HepG2 (cell line): Measurements from ENCODE around the gene KATNB1.

Experiments used
- POLR2AphosphoS5 ChIP-seq: IDR thresholded peaks from 2 replicates; pipeline ENCODE4 v1.6.1; 2012; ENCODE audit warnings: low read depth, low read length
- ZNF274 ChIP-seq: sonication (generic); formaldehyde crosslinking; IDR thresholded peaks from 2 replicates; pipeline ENCODE4 v1.5.1; 2020; ENCODE audit warnings: mild to moderate bottlenecking, missing genetic modification reagents
- ZNF432 ChIP-seq: sonication (generic); formaldehyde crosslinking; IDR thresholded peaks from 2 replicates; pipeline ENCODE4 v1.5.0; 2020; ENCODE audit warnings: missing genetic modification reagents, mild to moderate bottlenecking, borderline replicate concordance
- ZNF724P ChIP-seq: sonication (generic); formaldehyde crosslinking; IDR thresholded peaks from 2 replicates; pipeline ENCODE4 v1.8.0; 2022; ENCODE audit warnings: missing genetic modification reagents, borderline replicate concordance
- TF ChIP-seq, protein P1 (sequence below): sonication (generic); formaldehyde crosslinking; IDR thresholded peaks from 2 replicates; pipeline ENCODE4 v1.5.0; 2020; ENCODE audit warnings: mild to moderate bottlenecking, missing genetic modification reagents, moderate library complexity
- TF ChIP-seq, protein P2 (sequence below): sonication (generic); formaldehyde crosslinking; IDR thresholded peaks from 2 replicates; pipeline ENCODE4 v1.8.1; 2023; ENCODE audit warnings: missing genetic modification reagents, inconsistent platforms, borderline replicate concordance

DNA sequence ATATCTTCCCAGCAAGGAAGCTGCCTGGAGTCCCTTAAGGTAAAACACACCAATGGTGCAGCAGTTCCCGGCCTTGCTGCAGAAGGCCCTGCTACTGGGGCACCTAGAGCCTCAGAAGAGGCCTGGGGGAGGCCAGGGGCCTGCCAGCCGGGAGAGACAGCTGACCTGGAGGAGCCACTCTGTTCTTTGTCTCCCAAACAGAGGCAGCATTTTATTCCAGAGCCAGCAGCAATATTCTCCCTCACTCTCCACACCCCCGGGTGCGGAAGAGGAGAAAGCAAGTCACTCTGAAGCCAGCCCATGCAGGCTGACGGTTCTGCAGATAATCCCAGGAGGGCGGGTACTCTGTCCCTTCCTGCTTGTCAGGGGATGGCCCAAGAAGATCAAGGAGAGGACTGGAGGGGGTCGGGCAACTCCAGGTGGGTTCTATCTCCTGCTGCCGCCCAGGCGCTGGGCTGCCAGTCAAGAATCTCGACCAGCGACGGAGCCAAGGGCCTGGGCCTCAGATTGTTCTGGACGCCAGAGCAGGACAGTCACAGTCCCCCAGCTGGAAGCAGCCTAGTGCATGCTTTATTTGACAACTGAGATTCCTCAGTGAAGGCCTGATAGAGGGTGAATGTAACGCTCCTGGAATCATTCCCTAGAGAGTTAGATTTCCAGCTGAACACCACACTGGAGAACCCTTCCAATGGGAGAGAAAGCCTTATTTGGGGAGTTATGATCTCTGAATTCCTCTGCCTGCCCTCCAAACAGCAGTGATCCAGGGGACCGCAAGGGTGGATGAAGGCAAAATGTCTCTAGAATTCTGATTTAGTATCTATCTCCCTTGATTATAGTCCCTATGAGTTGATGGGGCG is 67.8 kb downstream of the KATNB1 start:
- TF ChIP-seq ZNF274 (CRISPR knock-in tag), result peak; percentile 87; the same call in 1 of the 2 replicates
- TF ChIP-seq POLR2AphosphoS5, result no peak
- TF ChIP-seq ZNF724P, result no peak
- no peak for TF ChIP-seq ZNF432 (CRISPR knock-in tag)
- TF ChIP-seq, protein P1, sequence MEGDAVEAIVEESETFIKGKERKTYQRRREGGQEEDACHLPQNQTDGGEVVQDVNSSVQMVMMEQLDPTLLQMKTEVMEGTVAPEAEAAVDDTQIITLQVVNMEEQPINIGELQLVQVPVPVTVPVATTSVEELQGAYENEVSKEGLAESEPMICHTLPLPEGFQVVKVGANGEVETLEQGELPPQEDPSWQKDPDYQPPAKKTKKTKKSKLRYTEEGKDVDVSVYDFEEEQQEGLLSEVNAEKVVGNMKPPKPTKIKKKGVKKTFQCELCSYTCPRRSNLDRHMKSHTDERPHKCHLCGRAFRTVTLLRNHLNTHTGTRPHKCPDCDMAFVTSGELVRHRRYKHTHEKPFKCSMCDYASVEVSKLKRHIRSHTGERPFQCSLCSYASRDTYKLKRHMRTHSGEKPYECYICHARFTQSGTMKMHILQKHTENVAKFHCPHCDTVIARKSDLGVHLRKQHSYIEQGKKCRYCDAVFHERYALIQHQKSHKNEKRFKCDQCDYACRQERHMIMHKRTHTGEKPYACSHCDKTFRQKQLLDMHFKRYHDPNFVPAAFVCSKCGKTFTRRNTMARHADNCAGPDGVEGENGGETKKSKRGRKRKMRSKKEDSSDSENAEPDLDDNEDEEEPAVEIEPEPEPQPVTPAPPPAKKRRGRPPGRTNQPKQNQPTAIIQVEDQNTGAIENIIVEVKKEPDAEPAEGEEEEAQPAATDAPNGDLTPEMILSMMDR, result no peak
- TF ChIP-seq, protein P2, sequence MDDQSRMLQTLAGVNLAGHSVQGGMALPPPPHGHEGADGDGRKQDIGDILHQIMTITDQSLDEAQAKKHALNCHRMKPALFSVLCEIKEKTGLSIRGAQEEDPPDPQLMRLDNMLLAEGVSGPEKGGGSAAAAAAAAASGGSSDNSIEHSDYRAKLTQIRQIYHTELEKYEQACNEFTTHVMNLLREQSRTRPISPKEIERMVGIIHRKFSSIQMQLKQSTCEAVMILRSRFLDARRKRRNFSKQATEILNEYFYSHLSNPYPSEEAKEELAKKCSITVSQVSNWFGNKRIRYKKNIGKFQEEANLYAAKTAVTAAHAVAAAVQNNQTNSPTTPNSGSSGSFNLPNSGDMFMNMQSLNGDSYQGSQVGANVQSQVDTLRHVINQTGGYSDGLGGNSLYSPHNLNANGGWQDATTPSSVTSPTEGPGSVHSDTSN, result no peak
